Body of pancreas (tissue), 4 donors: ENCODE data around the gene APLP2.

Source experiments
- CTCF ChIP-seq, 7 experiments: fragments of 450-650 bp in 4 of 7; fragments of 200-600 bp in 3 of 7; sonication (generic) in 3 of 7; IDR thresholded peaks; one replicate each; pipeline ENCODE4 v1.5.1; 2016 to 2019; ENCODE audit warnings: antibody characterized with exemption in 7 of 7
- POLR2A ChIP-seq, 3 donors: fragments of 450-650 bp; IDR thresholded peaks; one replicate each; pipeline ENCODE4 v1.6.1; 2016; ENCODE audit warnings: antibody characterized with exemption in 3 of 3, mild to moderate bottlenecking in 2 of 3

DNA sequence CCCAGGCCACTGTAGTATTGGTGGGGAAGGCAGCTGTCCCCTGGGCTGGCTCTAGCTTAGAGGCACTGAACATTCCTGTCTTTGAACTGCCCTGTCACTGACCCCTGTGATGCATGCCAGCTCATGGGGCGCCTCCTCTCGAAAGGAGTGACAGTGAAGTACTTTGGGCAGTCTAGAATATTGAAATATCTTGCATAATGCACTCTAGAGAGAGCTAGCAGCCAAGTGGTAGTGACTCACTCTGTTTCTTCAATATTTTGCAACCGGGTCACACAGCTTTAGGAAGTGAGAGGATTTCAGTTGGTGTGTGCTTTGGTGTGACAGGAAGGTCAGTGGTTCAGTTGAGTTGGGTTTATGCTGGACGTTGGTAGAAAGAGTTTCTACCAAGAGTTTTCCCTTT lies 54.4 kb downstream of the APLP2 start:
- TF ChIP-seq CTCF (IDR thresholded peaks at IDR 0.05) (no peak), POLR2A (IDR thresholded peaks at IDR 0.05) (no peak)
